ENCODE results near the gene CPM. TPM values are rescaled to one million over a fixed set of nuclear protein-coding genes. Genes with fewer than 3 reads are reported as not detected.

Gene CPM
- total RNA-seq, 1 experiment from 2014 or later = not detected

DNA sequence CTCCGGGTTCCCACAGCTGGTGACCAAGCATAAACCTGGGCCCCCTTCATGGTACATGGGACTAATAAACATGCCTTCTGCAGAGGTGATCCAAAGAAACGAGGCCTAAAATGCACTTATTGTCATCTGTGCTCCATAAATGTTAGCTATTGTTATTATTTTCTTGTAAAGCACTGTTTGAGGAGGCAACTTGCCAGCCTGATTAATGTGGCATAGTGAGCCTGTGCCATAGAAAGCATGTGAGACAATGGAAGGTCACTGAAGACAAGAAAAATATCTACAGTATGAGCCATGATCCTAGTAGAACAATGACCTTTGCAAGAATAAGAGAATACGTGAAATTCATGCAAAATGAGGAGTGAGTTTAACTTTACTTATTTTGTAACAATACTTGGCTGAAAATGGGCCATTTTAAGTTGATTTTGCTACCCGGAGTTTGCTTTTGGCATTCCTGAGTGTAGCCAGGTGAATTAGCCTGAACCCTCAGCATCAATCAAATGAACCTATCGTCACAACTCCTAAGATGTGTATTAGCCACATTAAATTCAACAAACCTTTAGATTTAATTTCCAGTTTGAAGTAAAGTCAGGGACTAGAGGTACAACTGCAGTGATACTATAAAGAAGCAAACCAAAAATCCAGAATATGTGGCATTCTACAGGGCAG lies 52.2 kb downstream of the CPM start:
- DNase-seq (ENCODE audit: low read depth) = no peak

- no peak for DNase-seq (ENCODE audit: low read depth)
Measured at GRCh38 chr12:68878846-68879245, 54.1 kb downstream of the CPM start.

DNA sequence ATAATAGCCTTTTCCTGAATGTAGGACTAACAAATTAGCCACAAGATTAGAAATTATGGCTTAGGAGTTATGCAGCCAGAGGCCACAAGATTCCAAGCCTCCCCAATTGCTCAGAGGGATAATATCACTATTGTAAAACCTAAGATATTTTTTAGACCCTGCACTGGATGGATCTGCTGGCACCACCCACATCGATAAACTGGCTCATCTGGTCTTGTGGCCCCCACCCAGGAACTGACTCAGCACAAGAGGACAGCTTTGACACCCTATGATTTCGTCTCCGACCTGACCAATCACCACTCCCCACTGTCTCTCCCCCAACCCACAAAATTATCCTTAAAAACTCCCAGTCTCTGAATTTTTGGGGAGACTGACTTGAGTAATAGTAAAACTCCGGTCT lies 54.7 kb downstream of the CPM start:
- no peak for DNase-seq (ENCODE audit: low read depth)

- DNase-seq (ENCODE audit: low read depth) = no peak
Measured at GRCh38 chr12:68877583-68877982, 55.4 kb downstream of the CPM start.

- no peak for DNase-seq (ENCODE audit: low read depth)
Measured at GRCh38 chr12:68876461-68876860, 56.5 kb downstream of the CPM start.

DNA sequence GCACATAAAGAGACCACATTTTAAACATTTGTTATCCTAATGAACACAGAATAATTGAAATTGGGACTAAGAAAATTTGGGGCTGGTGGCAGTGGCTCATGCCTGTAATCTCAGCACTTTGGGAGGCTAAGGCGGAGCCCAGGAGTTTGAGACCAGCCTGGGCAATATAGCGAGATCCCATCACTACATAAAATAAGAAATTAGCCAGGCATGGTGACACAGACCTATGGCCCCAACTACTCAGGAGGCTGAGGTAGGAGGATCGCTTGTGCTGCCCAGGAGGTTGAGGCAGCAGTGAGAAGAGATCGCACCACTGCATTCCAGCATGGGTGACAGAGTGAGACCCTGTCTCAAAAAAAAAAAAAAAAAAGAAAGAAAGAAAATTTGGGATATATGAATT lies 59.7 kb downstream of the CPM start:
- DNase-seq (ENCODE audit: low read depth) = no peak

GRCh38 chr12:68871921-68872320 lies 61.0 kb downstream of the CPM start:
- DNase-seq (ENCODE audit: low read depth) = peak; percentile 11

- no peak for DNase-seq (ENCODE audit: low read depth)
Measured at GRCh38 chr12:68871396-68871795, 61.6 kb downstream of the CPM start.

DNA sequence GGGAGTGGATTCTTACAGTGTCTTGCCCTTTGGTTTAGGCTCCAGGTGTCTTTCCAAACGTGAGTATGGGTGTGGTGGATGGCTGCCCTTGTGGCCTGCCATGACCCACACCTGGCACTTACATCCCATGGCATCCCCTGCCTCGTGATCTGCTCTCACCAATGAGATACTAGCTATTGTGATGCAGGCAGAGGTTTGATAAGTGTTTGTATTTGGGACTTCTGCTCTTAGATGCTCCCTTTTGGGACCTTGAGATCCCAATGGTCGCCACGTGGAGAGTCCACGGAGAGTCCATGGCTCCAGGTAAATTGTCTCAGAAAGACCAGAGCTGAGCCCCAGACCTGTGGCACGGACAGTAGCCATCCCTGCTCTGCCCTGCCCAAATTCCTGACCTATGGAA lies 62.5 kb downstream of the CPM start:
- DNase-seq (ENCODE audit: low read depth) = no peak

GRCh38 chr12:68870011-68870410 lies 63.0 kb downstream of the CPM start:
- no peak for DNase-seq (ENCODE audit: low read depth)

DNA sequence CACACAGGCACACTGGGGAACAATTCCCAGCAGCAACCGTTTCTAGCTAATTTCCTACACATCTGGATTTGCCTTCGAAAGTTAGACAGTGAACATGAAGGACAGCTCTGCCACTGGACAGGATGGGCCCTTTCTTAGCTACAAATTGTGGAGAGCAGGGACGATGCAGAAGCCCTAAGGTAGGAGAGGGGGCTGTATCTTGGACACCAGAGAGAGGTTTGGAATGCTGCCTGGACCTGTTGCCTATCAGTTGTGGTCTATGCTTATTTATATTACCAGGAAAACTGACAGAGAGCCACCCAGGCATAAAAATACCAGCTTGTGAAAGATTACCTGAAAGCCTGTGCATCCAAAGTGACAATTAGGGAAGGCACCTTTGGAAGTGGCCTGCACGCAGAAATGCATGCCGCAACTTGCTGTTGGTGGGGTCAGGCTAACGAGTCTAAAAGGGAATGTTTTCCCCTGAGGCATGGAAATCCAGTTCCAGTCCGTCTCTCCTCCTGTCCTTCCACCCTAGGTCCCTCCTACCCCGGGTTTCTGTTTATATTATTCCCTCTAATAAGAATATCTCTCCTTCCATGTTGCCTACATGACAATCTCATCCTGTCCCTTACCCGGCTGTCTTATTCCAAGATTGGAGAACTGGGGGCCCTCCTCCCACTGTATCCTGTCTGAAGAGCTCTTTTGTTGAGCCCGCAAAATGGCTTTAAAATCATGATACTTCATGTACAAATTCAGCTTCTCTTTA lies 64.8 kb downstream of the CPM start:
- DNase-seq (ENCODE audit: low read depth) = no peak

- DNase-seq (ENCODE audit: low read depth) = no peak
Measured at GRCh38 chr12:68867606-68868005, 65.4 kb downstream of the CPM start.

DNA sequence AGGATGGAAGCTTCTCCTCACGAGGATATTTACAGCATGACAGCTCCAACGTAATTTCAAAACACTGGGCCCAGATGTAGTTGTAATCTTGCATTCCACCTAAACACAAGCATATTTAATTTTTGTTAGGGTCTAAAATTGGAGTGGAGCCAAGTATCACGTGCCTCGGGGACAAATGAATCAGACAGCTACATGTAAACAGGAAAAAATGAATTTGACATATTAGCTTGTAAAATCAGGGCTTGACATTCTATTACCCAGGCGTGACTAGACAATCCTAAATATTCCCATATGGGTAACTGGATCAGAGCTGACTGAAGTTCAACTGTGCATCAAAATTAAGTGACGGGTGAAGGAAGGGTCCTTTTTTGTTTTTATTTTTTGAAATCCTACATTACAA lies 66.0 kb downstream of the CPM start:
- no peak for DNase-seq (ENCODE audit: low read depth)

- no peak for DNase-seq (ENCODE audit: low read depth)
Measured at GRCh38 chr12:68865399-68866164, 67.4 kb downstream of the CPM start.

- DNase-seq (ENCODE audit: low read depth) = no peak
Measured at GRCh38 chr12:68864604-68865003, 68.4 kb downstream of the CPM start.

- DNase-seq (ENCODE audit: low read depth) = peak; percentile 67
Measured at GRCh38 chr12:68863886-68864454, 69.0 kb downstream of the CPM start.

GRCh38 chr12:68863109-68863770 lies 69.7 kb downstream of the CPM start:
- DNase-seq (ENCODE audit: low read depth) = no peak

GRCh38 chr12:68861890-68862289 lies 71.1 kb downstream of the CPM start:
- DNase-seq (ENCODE audit: low read depth) = no peak

GRCh38 chr12:68856510-68856909 lies 76.5 kb downstream of the CPM start:
- DNase-seq (ENCODE audit: low read depth) = no peak

DNA sequence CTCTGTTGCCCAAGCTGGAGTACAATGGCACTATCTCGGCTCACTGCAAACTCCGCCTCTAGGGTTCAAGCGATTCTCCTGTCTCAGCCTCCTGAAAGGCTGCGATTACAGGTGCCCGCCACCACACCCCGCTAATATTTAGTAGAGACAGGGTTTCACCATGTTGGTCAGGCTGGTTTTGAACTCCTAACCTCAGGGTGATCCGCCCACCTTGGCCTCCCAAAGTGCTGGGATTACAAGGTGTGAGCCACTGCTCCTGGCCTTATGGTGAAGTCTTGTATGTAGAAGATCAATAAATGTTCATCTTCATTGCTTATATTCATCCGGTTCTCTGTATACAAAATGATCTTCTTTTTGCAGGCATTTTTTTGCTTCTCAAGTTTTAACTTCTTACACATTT lies 77.2 kb downstream of the CPM start:
- DNase-seq (ENCODE audit: low read depth) = no peak

- DNase-seq (ENCODE audit: low read depth) = no peak
Measured at GRCh38 chr12:68855111-68855510, 77.9 kb downstream of the CPM start.

GRCh38 chr12:68854554-68854953 lies 78.4 kb downstream of the CPM start:
- DNase-seq (ENCODE audit: low read depth) = no peak
